ENCODE measurements around the gene FEN1. TPM values are rescaled to one million over a fixed set of nuclear protein-coding genes. Genes with fewer than 3 reads are reported as not detected.

The FEN1 gene
- total RNA-seq, 1 donor from 2014 or later, result 5.1 TPM

GRCh38 chr11:61838501-61838900 is 45.8 kb downstream of the FEN1 start:
- DNase-seq (ENCODE audit: low spot score) (no peak), ATAC-seq (no peak)

- DNase-seq (ENCODE audit: low spot score), result no peak
- ATAC-seq, result no peak
These were observed 46.2 kb downstream of the FEN1 start for GRCh38 chr11:61838921-61839320.

GRCh38 chr11:61839742-61840141 is 47.0 kb downstream of the FEN1 start:
- no peak for DNase-seq (ENCODE audit: low spot score)
- no peak for ATAC-seq

GRCh38 chr11:61840371-61840770 is 47.7 kb downstream of the FEN1 start:
- DNase-seq (ENCODE audit: low spot score) (no peak), ATAC-seq (no peak)

DNA sequence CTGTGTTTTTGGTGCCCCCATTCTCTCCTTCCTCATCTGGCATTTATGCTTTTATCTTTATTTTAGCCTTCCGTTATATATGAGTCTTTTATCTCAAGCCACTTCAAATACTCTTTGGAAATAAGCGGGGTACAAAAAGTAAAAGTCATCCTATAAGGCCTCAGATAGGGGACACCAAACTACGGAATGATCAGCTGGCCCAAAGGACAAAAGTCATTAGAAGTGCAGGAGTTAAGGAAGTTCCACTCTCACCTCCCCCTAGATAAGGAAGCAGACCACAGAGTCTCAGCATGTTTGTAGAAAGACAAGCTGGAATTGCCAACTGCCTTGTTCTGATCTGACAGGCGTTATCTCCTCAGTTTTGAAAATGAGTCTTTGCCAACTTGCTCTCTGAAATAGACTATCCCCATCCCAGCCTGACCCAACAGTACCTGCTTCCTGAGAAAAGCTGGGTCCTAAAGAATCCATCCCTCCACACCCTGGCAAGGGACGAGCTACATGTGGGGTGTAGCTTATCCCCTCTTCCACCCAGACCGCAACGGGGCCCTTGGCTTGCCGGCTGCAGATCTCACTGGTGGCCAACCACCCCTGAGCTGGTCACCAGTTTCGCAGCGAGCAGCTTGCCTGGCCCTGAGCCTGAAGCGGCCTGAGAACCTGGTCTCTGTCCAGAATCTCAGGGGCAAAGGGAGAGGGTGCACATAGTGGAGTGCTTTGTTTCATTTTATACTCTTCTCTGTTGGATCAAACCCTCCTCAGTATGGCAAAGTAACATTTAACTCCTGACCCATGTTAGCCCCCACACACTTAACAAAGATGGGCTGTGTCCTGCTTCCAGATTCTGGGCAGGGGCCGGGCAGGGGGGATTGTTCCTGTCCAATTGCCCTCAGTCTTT is 49.2 kb downstream of the FEN1 start:
- ATAC-seq, result peak; percentile 74
- no peak for DNase-seq (ENCODE audit: low spot score)

- no peak for DNase-seq (ENCODE audit: low spot score)
- ATAC-seq, result no peak
These were observed 49.8 kb downstream of the FEN1 start for GRCh38 chr11:61842528-61842820.

GRCh38 chr11:61844909-61845565 is 52.3 kb downstream of the FEN1 start:
- DNase-seq (ENCODE audit: low spot score) (no peak), ATAC-seq (no peak)

- ATAC-seq, result peak; percentile 78
These were observed 53.8 kb downstream of the FEN1 start for GRCh38 chr11:61846362-61847020.

More at GRCh38 chr11:61846362-61847020, 53.8 kb downstream of the FEN1 start:
- no peak for DNase-seq (ENCODE audit: low spot score)

Other genes with a start within 250 kb of the FEN1 start
- gene SYT7, start 211.8 kb upstream of the FEN1 start, total RNA-seq, result 65.6 TPM
- gene DAGLA, start 112.5 kb upstream of the FEN1 start, total RNA-seq, result 0.35 TPM
- 15.9 TPM for gene MYRF, start 40.3 kb upstream of the FEN1 start, total RNA-seq
- 58.5 TPM for gene TMEM258, start 312 bp upstream of the FEN1 start, total RNA-seq
- 34.6 TPM for gene FADS1, start 24.1 kb downstream of the FEN1 start, total RNA-seq
- 113 TPM for gene FADS2, start 35.4 kb downstream of the FEN1 start, total RNA-seq
- 15.0 TPM for gene FADS3, start 98.6 kb downstream of the FEN1 start, total RNA-seq
- gene RAB3IL1, start 124.7 kb downstream of the FEN1 start, total RNA-seq, result 4.0 TPM
- 0.63 TPM for gene BEST1, start 157.4 kb downstream of the FEN1 start, total RNA-seq
- 938 TPM for gene FTH1, start 174.7 kb downstream of the FEN1 start, total RNA-seq

Data from left lobe of liver (tissue), 2 donors.